ENCODE measurements around the gene ACTL7A.
"Not testable (repeated sequence)": the region's sequence is repeated elsewhere in the genome, so short reads cannot be mapped to it uniquely, and the experiment has no call there.

The ACTL7A gene

DNA sequence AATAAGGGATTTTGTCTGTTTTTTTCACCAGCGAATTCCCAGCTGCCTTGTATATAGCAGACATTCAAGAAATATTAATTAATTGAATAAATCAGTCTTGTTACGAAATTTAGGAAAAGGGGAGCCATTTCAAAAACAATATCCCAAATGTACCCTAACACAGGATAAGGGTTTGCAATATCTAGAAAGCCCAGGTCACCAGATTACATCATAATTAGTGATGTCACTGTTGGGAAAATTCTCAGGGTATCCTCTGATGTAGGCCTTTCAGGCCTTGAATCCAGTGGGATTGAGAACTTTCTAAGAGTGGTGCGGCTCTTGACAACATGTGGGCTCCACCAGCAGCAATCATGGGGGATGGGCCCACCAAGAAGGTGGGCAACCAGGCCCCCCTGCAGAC, at the start of gene ACTL7A:
Gene ACTL7A, plus strand, starts transcription at position 270 of the 400 bp plus-strand sequence. Its CDS starts 57 bp downstream, at position 327.
- no peak for DNase-seq

DNA sequence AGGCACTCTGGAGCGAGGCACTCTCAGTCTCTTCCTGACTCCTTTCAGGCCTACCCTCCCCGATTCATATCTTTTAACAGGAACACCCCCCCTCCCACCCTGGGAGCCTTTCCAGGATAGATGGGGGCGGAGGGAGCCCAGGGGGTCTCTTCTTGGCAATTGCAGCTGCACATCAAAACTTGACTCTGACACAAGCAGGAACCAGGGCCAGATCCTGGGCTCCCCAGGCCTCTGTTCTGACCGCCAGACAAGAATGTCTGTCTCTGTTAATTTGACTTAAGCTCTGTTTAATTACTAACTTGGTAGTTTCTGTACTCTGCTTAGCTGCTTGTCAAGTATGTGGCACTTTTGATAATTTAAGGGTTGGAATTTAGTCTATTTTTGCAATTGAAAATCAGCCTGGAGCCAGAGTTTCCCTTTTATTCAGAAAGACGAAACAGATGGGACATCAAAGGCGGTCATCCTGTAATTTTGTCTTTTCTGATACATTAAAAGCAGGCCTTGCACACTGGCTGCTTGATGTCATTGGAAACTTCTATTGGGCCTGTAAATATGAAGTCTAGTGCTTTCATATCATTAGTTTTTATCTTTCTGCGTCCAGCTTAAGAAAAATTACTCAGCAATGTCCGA, 49.6 kb upstream of the ACTL7A start:
- DNase-seq: no peak

- DNase-seq: peak in 1 of 2 experiments; percentile 74
These were observed 48.0 kb upstream of the ACTL7A start for GRCh38 chr9:108813951-108814601.

DNA sequence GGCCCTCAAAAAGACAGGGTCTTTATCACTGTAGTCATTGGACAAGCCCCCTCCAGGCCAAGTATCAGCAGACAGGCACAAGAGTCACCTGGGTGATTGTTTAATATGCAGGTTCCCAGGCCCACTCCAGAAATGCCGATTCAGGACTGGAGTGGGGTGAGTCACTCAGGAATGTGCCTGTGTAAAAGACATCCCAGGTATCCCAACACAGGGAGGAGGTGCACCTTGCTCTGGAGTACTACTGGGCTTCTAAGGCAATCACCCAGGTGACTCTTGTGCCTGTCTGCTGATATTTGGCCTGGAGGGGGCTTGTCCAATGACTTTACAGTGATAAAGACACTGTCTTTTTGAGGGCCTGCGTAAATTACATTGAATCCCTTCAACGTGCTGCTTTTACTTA, 46.9 kb upstream of the ACTL7A start:
- no peak for DNase-seq

GRCh38 chr9:108816037-108816436, 46.0 kb upstream of the ACTL7A start:
- no peak for DNase-seq

GRCh38 chr9:108823829-108824228, 38.2 kb upstream of the ACTL7A start:
- DNase-seq: no peak

DNA sequence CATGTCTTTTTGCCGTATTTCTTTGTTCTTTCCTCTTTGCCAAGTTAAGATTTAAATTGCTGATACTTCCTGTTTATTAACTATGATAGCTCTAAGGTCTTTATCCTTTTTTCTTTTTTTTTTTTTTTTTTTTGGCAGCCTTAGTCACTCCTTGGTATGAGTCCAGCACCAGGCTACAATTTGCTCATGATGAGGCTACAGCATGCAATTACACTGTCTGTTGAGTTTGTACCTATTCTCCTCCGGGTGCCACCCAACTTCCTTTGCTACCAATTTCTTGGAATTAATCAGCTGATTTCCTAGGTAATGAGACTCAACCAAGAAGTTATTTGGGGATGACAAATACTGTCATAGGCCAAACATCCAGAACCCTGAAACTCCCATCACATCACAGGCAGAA, 31.8 kb upstream of the ACTL7A start:
- no peak for DNase-seq

DNA sequence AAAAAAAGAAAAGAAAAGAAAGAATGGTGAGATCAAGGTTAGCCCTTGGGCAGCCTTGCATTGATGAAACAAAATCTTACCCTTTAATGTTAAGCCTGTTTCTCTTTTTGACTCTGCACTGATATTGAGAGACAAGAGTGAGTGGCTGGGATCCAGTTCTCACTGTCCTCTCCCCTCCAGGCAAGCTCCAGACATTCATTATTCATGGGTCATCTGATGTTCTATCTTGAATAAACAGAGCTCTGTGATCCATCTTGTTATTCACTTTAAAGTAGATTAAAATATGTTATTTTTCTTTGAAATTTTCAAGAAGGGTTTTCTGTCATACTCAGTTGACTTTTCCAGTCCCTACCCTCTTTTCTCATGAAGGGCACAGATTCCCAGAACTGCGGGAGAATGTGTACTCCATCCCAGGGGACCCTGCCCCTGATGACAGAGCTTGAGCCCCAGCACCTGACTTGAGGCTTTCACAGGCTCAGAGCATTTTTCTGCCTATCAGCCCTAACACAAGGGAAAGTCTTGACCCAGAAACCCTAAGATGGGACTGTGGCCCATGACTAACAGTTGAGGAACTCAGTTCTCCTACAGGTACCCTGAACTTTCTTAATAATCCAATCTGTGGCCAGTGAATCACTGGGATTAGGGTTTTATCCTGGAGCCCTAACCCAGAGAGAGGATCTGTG, 30.4 kb upstream of the ACTL7A start:
- DNase-seq: no peak

DNA sequence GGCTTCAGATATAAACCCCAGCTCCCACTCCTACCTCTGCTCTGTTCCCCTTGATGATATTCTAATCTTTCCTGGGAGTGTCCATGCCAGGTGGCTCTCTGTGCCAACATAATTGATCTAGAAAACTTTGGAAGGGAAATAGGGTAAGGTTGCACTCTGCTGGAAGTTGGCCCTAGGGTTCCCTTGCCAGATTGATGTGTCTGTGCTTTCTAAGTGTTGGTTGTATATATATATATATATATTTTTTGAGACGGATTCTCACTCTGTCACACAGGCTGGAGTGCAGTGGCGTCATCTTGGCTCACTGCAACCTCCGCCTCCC, 29.9 kb upstream of the ACTL7A start:
- DNase-seq: no peak

GRCh38 chr9:108834959-108835665, 27.0 kb upstream of the ACTL7A start:
- no peak for DNase-seq

GRCh38 chr9:108835831-108836230, 26.2 kb upstream of the ACTL7A start:
- no peak for DNase-seq

DNA sequence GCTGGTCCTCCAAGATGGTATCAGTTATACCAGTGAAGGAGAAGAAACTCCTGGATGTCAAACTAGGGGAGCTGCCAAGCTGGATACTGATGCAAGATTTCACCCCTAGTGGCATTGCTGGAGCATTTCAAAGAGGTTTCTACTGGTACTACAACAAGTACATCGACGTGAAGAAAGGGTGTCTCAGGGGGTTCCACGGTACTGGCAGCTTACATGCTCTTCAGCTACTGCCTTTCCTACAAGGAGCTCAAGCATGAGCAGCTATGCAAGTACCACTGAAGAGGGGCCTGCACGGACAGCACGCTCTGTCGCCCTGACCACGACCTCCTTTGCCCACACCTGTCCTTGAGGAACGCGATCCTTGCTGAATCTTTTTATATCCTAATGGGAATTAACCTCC, 25.7 kb upstream of the ACTL7A start:
- DNase-seq: peak in 1 of 2 experiments; percentile 74

DNA sequence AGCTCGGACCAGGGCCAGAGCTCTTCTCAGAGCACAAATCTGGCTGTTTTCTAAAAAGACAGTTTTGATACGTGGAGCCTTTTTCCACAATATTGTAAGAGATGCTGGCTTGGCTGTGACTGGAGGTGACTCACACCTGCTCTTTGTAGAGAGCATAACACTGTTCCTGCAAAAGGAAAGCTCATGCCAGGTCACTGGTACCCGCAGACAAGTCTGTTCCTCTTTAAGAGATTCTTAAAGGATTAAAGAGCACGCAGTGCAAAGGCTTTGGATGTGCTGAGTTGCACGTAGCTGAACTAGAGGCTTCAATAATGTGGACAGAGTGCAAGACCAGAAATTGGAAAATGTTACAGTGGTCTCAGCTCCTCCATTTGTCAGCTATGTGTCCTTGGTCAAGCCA, 25.3 kb upstream of the ACTL7A start:
- peak; percentile 27 to 92 for DNase-seq

GRCh38 chr9:108837530-108837929, 24.5 kb upstream of the ACTL7A start:
- peak in 1 of 2 experiments; percentile 11 for DNase-seq

DNA sequence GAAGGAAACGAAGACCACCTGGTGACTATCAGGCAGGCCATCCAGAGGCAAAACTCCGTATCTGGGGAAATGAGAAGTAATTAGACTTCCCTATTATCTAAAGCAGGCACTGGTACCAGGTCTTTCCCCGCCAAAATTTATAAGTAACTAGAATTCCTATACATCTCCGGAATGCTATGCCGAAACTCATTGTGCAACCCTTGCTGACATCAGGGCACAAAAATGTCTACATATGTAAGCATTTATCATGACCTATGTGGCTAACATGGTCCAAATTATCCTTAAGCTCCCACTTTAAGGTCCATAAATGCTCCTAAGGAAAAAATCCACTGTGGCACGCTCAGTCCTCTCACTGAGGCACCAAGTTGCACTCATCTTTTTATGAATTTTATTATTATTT, 24.0 kb upstream of the ACTL7A start:
- DNase-seq: no peak

DNA sequence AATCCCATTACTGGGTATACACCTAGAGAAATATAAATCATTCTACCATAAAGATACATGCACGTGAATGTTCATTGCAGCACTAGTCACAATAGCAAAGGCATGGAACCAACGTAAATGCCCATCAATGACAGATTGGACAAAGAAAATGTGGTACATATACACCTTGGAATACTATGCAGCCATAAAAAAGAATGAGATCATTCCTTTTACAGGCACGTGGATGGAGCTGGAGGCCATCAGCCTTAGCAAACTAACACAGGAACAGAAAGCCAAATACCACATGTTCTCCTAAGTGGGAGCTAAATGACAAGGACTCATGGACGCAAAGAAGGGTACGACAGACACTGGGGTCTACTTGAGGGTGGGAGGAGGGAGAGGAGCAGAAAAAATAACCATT, 22.5 kb upstream of the ACTL7A start:
- DNase-seq: not testable (repeated sequence)

DNA sequence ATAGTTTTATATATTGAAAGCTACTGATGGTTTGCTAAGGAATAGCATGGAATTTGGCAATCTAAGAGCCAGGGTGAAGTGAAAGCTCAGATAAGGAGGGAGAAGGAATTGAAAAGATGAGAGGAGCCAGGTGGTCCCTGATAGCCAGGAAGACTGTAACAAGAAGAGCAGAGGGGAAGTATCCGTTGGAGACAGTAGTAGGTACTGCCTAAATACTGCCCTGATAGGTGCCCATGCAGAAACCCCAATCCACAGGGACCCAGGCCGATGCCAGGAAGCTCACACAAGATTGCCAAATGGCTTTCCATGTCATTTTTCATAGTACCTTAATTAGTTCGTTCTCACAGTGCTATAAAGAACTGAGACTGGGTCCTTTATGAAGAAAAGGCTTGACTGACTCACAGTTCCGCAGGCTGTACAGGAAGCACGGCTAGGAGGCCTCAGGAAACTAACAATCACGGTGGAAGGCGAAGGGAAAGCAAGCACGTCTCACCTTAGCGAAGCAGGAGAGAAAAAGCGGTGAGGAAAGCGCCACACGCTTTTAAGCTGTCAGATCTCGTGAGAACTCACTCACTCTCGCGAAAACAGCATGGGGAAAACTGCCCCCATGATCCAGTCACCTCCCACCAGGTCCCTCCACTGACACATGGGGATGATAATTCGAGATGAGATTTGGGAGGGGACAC, 19.3 kb upstream of the ACTL7A start:
- DNase-seq: no peak

DNA sequence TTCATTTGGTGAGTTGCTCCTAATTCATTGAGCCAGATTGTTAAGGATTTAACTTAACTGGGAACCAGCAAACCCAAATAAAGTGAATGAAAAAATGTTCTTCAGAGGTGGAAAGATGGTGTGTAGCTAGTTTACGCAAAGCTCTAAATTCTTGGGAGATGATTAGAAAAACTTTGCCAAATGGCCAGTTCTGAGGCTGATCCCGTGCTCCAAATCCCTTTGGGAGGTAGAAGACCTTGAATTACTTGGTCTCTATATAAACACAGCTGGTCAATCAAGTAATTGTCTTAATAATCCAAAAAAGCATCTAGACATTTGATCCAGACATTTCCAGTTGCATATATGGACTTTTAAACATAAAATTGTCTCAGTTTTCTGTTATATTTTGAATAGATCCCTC, 17.7 kb upstream of the ACTL7A start:
- peak; percentile 45 to 91 for DNase-seq

DNA sequence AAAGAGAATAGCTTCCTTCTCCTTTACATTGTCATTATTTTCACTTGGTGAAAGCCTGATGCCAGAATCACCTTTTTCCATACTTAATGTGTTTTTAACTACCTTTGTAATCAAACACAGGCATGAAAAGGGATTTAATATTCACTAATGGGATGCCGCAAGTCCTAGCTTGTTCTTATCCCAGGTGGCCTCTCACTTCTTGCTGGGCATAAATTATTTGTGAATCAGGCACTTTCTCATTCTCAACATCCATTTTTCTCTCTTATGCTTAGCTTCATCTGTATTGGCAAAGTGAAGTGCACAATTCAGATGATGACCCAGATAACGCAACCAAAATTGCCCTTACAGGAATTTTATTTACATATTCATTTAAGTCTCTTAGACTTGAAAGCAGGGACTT, 17.2 kb upstream of the ACTL7A start:
- peak; percentile 61 to 86 for DNase-seq

GRCh38 chr9:108845507-108845906, 16.6 kb upstream of the ACTL7A start:
- DNase-seq: peak in 1 of 2 experiments; percentile 26

GRCh38 chr9:108845947-108846346, 16.1 kb upstream of the ACTL7A start:
- no peak for DNase-seq

DNA sequence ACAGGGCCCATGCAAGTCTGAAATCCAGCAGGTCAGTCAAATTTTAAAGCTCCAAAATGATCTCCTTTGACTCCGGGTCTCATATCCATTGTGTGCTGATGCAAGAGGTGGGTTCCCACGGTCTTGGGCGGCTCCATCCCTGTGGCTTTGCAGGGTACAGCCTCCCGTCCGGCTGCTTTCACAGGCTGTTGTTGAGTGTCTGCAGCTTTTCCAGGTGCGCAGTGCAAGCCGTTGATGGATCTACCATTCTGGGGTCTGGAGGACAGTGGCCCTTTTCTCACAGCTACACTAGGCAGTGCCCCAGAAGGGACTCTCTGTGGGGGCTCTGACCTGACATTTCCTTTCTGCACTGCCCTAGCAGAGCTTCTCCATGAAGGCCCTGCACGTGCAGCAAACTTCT, 13.8 kb upstream of the ACTL7A start:
- DNase-seq: not testable (repeated sequence)

GRCh38 chr9:108850293-108850897, 11.7 kb upstream of the ACTL7A start:
- DNase-seq: peak in 1 of 2 experiments; percentile 29

Measured in NCI-H524 (cell line).